Stimulated activated CD4-positive, alpha-beta T cell treated with anti-CD3 and anti-CD28 coated beads, Interleukin-4, amount 100 ng/mL, for 24 hours (primary cell): ENCODE measurements around the gene DYNC2H1.

Experiments
- DNase-seq: peaks from one replicate; pipeline ENCODE4 v3.0.0-alpha.2; 2020

DYNC2H1 gene

DNA sequence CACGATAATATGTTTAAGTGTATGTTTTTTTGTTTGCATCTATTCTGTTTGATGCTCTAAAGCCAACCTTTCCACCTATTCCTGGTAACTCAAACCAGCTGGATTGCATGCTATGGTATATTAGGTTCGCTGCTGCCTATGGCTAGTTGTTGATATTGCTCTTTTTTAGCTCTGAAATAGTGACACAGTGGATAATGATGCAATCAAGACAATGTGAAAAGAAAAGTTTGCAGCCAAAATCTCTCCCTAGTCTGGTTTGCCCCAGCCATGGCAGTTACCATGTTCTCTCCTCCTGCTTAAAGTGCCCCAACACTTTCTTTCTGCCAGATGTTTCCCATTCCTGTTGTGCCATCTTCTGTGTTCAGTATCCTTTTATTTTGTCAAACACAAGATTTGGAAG is 269.7 kb downstream of the DYNC2H1 start:
- DNase-seq: no peak

DNA sequence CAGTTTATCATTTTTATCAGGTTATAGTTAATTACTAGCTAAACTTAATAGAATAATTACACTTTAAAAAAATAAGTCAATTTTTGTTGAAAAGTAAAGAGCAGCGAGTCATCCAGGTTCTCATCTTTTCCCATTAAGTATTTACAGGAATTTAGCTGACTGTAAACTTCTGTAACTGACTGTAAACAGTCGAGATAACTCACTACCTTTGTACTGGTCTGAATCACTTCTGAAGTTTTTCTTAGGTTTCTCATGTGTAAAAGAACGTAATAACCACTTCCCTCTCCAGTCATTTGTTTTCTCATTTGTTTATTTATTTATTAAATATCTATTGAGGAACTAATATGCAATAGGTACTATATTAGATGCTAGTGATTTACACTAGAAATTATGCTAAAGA is 270.8 kb downstream of the DYNC2H1 start:
- DNase-seq: no peak

DNA sequence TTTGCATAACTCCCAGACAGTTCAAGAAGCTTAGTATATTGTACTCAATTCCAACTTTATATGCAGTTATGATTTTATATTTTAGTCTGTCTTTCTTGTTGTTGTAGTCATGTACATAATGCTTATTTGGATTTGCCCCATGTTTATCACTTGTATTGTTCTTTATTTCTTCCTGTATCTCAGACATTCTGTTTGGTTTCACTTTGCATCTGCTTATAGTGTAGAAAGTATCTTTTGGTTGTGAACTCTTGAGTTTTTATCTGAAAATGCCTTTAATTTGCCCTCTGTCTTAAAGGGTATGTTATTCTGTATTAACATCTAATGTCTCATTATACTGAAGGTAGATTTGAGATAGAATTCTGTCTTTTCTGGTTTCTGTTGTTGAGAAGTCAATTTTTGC is 275.4 kb downstream of the DYNC2H1 start:
- no peak for DNase-seq

DNA sequence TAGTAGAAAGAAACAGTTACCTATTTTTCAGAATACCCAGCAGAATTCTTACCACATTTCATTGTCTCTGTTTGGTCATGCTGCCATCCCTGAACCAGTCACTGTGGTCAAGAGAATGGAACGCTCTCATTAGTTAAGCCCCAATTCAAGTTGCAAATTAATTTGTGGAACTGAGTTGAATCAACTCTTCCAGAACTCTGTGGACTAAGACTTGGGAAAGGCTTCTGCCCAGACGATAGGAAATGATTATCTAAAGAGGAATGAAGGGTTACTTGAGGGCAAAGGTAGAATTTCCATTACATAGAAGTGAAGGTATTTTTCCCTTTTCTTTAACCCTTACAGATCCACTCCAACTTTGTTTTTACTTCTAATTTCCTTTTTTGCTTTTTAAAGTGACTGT is 286.4 kb downstream of the DYNC2H1 start:
- DNase-seq: no peak

DNA sequence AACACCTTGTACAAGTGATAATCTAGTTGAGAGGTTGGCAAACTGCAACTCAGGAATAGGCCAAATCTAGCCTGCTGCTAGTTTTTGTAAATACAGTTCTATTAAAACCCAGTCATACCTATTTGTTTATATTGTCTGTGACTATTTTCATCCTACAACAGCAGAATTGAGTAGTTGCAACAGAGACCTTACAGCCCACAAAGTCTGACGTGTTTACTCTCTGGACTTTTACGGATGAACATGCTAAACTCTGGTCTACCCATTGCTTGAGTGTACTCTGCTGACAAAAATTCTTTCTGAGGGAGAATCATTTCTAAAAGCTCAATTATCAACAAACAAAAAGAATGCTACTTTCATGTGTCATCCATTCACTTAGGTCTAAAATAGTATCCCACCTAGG is 287.0 kb downstream of the DYNC2H1 start:
- DNase-seq: no peak

DNA sequence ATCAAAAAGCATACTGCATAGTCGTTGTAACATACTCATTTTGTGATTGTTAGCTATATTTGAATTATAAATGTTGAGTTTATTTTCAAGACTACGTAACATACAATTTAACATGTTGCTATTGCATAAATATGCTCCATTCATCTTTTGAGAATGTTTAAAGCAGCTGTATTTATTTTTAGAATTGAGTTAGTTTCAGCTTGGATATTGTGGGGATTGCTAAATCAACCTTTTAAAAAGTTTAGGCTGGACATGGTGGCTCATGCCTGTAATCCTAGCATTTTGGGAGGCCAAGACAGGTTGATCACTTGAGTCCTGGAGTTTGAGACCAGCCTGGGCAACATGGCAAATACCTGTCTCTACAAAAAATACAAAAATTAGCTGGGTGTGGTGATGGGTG is 288.1 kb downstream of the DYNC2H1 start:
- no peak for DNase-seq

DNA sequence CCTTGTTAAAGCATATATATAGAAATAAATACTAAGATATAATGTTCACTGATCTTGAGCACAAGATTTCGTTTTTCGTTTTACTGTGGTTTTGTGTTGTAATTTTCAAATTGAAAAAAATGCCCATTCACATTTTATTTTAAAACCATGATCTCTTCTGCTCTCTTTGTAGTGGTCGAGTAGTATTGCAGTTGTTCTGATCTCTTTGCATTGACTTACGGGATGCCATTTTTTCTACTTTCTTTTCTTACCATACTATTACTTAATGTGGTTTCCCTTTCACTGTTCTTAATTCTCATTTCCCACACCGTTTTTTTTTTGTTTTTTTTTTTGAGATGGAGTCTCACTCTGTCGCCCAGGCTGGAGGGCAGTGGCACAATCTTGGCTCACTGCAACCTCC is 289.6 kb downstream of the DYNC2H1 start:
- no peak for DNase-seq

DNA sequence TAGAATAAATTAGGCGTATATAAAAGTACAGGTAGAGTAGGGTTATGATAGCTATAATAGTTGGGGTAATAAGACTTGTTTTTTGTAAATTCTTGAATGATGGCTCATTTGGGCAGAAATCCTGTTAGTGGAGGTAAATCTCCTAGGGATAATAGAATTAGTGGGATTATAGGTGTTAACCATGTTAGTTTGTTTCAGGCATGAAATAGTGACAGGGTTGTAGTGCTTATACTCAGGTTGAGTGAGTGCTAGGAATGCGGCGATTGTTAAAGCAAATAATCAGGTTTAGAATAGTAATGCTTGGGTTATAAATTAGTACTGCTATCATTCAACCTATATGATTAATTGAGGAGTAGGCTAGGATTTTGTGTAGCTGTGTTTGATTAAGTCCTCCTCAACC is 297.1 kb downstream of the DYNC2H1 start:
- no peak for DNase-seq

DNA sequence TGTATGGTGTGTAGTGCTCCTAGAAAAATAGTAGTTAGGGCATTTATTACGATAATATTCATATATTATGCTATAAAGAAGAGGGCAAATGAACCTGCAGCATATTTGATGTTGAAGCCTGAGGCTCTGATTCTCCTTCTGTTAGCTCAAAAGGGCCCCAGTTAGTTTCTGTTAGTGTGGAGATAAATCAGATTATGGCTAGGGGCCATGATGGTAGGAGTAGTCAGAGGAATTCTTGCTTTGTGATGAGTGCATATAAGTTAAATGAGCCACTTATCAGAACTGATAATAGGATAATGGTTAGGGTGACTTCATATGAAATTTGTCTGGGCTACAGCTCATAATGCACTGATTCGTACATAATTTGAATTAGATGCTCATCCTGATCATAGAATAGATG is 298.4 kb downstream of the DYNC2H1 start:
- no peak for DNase-seq

DNA sequence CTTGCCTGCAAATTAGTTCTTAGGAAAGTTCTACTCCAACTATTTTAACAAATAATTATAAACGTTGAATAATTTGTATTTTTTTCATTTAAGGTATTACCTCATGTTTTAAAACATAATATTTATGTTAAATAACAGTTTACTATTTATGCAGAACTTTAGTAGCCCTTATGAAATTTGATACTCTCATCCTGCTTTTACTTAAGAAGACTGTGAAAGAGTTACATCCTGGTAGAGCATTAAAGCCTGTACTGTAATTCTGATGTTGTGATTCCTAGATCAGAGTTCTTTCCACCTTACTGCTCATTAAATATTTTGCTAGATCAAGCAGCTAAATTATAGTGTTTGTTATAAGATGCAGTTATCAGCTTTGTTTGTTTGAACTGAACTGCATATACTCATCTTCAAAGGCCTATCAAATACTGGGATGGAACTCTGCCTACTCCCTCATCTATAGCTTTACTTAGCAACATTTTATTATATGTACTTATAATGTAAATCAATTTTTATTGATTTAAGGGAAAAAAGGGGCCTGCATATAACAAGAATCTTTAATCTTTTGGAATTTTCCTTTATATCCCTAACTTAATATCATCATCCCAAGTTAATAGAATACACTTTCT is 304.2 kb downstream of the DYNC2H1 start:
- DNase-seq: no peak

DNA sequence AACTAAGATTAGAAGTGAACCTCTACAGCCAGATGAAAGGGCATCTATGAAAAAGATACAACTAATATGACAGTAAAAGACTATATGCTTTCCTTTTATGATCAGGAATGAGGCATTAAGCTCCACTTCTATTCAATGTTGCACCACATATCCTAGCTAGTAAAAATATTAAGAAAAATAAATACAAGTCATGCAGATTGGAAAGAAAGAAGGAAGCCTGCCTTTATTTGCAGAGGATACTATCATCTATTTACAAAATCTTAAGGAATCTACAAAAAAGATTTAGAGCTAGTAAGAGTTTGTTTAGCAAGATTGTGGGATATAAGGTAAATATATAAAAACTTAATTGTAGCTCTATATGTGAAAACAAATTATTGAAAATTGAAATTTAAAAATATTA is 308.8 kb downstream of the DYNC2H1 start:
- no peak for DNase-seq

DNA sequence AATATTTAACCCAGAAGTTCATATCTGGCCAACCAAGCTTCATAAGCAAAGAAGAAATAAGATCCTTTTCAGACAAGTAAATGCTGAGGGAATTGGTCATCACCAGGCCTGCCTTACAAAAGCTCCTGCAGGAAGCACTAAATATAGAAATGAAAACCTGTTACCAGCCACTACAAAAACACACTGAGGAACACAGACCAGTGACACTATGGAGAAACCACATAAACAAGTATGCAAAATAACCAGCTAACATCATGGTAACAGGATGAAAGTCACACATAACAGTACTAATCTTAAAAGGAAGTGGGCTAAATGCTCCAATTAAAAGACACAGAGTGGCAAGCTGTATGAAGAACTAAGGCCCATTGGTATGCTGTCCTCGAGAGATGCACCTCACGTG is 311.4 kb downstream of the DYNC2H1 start:
- DNase-seq: no peak

DNA sequence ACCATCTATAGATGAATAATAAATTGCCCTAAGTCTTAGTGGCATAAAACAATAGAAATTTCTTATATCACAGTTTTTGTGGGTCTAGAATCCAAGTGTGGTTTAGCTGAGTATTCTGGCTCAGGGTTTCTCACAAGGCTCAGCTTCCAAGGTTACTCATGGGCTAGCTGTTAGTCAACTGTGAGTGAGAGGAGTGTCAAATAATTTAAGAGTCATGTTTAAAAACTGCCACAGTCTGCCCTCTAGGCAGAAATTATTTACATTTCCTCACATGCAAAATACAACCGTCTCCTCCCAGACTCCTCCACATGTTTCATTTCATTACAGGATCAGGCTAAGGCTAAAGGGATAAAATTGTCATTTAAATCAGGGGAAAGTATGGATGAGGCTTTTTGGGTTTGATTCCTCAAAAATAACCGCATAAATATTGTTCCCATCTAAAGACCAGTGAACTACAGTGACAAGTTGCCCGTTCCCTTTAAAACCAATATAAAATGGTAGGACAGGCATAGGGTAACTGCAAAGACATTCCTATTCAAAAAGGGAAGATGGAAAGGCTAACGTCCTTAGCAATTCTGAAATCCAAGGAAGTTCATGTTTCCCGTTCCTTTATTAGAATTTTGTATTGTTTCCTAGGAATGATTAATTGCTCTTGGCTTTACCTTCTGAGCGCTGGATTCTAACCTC is 324.3 kb downstream of the DYNC2H1 start:
- no peak for DNase-seq

DNA sequence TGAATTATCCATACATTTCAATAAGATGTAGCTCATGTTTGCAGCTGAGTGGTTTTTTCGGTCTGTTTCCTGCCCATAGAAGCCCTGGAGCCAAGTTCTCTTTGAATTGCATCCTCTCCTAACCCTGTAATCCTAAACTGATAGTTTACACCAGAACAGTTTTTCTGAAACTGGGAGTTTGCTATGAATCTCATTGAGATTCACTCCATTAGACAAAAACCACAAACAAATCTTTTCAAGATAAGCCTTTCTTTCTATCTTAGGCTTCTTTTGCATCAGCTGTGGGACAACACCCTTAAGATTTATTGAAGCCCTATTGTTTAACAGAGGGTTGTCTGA is 324.8 kb downstream of the DYNC2H1 start:
- no peak for DNase-seq

DNA sequence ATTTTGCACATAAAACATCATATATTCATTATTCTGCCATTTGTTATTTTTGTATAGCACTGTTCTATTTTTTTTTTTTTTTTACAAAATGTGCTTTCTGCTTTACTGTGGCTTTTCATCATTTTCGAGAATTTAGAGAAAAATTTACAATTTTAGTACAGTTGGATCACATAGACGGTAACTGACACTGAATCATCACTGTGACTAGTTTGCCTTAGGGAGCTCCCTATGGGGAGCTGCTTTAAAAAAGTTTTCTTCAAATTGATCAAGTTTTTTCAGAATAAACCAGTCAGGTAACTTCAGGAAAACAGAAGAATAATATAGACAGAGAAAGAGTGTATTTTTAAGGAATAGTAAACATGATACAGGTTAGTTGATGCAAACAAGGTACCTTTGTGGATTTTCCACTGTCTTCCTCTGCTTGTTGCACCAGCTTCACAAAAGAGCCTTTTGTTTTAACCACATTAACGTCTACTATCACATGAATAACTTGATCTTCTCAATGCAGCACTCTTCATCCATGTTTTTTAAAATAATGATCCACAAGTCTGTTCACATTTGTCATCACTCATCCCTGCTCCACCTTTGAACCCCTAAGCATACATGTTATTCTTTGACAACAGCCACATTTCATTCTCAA is 327.0 kb downstream of the DYNC2H1 start:
- no peak for DNase-seq

DNA sequence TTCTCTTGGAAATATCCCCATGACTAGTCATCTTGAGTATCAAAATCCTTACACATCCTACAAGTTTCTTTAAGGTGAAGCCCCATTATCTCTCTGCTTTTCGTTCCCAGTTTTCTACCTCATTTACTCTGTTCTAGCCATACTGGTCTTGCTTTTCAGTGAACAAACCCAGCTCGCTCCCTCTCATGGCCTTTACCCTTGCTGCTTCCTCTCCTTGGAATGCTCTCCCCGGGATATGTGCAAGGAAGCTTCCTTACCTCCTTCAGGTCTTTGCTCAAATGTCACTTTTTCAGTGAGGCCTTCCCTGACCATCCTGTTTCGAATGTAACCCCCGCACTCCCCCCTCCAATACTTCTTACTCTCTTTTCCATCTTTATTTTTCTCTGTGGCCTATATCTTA is 331.8 kb downstream of the DYNC2H1 start:
- no peak for DNase-seq

DNA sequence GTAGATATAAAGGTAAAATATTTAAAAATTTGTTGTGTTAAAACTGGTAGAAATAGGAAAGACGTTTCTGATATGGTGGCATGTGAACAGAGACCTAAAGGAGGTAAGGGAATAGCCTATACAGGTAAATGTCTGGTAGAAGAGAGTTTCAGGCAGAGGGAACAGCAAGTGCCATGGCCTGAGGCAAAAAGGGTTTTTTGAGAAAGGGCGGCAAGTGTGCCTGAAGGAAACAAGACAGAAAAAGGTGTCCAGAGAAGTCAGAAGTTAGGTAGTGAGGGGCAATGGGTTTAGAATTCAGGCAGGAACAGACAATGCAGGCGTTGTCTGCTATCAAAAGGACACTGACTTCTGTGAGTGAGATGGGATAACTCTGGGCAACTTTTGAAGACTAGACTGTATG is 339.7 kb downstream of the DYNC2H1 start:
- no peak for DNase-seq

DNA sequence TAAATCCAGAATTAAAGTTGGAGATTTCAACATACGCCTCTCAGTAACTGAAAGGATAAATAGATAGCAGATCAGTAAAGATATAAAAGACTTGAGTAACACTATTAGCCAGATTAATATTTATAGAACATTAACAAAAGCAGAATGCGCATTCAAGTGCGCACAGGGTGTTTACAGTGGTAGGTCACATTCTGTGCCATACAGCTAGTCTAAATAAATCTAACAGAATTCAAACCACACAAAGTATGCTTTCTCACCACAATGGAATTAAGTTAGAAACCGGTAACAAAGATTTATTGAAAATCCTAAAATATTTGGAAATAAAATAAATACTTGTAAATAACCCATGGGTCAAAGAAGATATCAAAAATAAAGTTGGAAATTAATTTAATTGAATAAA is 341.0 kb downstream of the DYNC2H1 start:
- DNase-seq: no peak

DNA sequence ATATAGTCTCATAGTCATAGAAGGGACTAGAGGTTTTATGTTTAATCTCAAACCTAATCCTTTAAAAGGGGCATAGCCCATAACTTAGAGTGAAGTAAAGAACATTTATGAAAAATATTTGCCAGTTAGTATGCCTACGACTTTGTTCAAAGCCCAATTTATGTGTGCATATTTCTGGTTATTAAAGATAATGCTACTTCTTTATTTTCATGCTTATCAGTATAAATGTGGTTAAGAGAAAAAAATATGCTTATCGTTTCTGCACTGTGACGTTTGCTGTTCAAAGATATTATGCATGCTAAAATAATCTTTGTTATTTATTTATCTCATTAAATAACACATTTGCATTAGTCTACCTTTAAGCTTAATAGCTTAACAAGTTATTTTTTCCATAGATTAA is 343.9 kb downstream of the DYNC2H1 start:
- DNase-seq: no peak

DNA sequence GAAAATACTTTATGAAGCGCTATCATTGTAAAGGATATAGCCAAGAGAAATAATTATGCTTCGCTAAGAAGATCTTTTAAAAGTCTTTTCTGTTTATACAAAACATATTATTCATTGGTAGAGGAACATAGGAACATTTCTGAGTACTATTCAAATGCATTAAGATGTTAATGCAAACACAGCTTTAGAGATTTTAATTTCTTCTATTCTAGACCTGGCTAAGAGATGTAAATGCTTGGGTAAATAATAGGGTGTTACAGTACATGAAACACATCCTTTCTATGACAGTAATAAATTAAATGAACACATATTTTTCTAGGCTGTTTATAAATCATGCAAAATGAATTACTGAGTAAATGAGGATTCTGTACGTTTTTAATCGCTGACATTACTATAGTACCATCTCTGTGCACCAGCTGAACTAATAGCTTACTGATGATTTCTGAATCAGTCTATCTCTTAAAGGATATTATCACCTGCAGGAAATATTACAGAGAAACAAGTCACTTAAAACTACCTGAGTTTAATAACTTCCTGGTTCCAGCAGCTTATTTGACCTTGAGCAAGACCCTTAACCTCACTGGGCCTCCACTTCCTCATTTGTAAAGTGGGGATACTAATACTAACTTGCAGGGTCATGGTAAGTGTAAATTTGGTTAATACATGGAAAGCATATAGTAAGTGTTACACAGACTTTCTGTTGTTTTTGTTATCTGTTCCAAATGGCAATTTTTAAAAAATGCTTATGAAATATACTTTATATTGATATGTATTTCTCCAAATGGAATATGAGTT is 344.9 kb downstream of the DYNC2H1 start:
- DNase-seq: no peak

DNA sequence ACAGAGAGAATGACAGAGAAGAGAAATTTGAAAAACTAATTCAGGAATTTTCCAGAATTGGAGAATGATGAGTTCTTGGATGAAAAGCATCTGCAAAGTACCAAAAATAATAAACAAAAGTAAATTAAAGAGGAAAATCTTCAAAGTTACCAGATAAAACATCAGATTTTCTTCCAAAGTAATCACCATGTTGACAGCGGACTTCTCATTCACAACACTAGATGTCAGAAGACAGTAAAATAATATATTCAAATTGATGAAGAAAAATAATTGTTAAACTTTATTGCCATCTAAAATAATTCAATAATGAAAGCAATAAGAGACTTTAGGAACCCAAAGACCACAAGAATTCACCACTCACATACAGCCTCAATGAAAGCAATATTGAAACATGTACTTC is 355.2 kb downstream of the DYNC2H1 start:
- DNase-seq: no peak

DNA sequence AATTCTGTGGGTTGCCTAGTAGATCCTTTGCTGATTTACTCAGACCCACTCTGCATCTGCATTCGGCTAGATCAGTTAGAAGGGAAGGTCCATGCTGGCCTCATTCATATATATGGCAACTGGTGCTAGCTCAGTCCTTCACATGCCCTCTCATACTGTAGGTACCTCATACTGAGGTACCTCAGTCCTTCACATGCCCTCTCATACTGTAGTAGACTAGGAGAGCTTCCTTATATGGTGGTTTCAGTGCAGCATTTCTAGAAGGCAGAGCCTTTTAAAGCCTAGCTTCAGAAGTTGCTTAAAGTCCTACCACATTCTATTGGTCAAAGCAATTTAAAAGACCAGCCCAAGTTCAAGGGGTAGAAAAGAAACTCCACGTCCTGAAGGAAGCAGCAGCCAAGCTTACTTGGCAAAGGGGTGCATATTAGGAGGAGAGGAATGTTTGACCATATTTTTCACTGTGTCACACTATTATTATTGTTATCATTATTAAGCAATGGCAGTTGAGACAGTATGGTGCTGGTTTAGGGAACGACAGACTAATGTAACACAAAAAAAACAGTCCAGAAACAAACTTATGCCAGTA is 356.4 kb downstream of the DYNC2H1 start:
- DNase-seq: no peak

DNA sequence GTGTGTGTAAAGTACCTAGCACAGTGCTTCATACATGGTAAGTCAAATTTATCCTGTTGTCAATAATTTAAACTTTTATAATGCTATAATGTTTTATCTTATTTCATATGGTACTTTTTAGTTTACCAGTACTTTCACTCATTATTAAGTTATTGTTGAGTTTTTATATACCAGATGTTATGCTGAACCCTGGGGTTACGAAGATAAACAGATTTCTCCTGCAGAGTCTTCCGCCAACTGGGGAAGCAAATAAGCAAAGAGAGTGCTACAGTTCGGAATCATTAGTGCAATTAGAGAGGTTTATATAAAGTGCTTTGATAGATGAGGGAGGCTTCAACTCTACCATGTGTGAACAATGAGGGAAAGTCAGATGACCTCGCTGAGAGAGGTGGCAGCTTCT is 362.3 kb downstream of the DYNC2H1 start:
- DNase-seq: no peak

DNA sequence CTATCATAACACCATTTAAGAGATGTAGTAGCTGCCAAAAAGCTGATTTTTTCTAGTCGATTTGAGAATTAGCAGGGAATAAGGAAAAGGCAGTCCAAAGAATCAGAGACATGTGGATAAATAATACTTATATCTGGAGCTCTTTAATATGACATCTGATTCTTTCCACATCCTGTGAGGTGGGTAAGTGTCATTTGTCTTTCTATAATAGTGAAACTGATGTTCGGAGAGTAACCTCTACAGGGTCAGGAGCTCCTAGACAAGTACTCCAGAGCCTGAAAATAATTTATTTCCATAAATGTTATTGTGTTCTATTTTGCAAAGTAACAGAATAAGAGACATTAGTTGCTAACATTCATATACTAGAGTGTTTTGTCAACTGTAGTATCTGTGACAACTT is 367.6 kb downstream of the DYNC2H1 start:
- DNase-seq: no peak
